ENCODE measurements around the gene LITAF. TPM values are rescaled to one million over a fixed set of nuclear protein-coding genes. Genes with fewer than 3 reads are reported as not detected.

Gene LITAF
- total and polyA plus RNA-seq, 4 donors = 5.2 to 65.2 (median 36.0) TPM

- no peak for TF ChIP-seq CTCF (IDR thresholded peaks at IDR 0.05; ENCODE audit: low read depth, low read length, missing input control)
- TF ChIP-seq RAD21 (IDR thresholded peaks at IDR 0.05) = no peak
- TF ChIP-seq SP1 (IDR thresholded peaks at IDR 0.05) = no peak
- TF ChIP-seq, protein P1, sequence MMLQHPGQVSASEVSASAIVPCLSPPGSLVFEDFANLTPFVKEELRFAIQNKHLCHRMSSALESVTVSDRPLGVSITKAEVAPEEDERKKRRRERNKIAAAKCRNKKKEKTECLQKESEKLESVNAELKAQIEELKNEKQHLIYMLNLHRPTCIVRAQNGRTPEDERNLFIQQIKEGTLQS (IDR thresholded peaks at IDR 0.05) = no peak
- no peak for TF ChIP-seq YY1 (IDR thresholded peaks at IDR 0.05)
Measured at GRCh38 chr16:11552440-11552839, 34.3 kb downstream of the LITAF start (continued).

DNA sequence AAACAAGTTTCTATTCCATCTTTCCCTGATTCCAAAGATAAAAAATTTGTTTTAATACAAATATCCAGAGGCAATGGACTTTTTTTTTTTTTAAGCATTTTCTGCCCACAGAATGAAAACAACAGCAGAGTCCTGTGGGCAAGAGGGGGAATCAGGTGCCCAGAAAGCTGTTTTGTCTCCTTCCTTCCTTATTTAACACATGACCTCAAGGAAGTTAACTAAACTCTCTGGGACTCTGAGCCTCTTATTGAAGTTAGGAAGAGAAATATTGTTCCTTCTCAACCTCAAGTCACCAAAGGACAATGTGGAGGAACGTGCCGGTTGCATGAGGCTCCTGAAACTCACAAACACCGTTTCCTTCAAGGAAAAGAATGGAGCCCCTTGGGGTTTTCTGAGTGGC is 34.9 kb downstream of the LITAF start:
- H3K27ac ChIP-seq (ENCODE audit: low read depth in 1 of 2, low read length in 2 of 2) = peak overlapping the region; percentile 29 to 86
- H3K9ac ChIP-seq (ENCODE audit: low read depth in 1 of 2, low read length in 2 of 2) = peak overlapping the region in 1 of 2 donors; percentile 7
- WGBS = 68% methylated on average over 3 of the region's 3 CpGs
- peaks cover 11 to 35% (median 23%) of the 10 kb centered on the region in 4 donors for H3K36me3 ChIP-seq (ENCODE audit: control insufficient read depth in 4 of 4, insufficient read depth in 3 of 4, low read depth in 1 of 4, low read length in 3 of 4)
- no peak for DNase-seq (ENCODE audit: low spot score)
- TF ChIP-seq NR2F2 (IDR thresholded peaks at IDR 0.05) = no peak
- TF ChIP-seq, protein P2, sequence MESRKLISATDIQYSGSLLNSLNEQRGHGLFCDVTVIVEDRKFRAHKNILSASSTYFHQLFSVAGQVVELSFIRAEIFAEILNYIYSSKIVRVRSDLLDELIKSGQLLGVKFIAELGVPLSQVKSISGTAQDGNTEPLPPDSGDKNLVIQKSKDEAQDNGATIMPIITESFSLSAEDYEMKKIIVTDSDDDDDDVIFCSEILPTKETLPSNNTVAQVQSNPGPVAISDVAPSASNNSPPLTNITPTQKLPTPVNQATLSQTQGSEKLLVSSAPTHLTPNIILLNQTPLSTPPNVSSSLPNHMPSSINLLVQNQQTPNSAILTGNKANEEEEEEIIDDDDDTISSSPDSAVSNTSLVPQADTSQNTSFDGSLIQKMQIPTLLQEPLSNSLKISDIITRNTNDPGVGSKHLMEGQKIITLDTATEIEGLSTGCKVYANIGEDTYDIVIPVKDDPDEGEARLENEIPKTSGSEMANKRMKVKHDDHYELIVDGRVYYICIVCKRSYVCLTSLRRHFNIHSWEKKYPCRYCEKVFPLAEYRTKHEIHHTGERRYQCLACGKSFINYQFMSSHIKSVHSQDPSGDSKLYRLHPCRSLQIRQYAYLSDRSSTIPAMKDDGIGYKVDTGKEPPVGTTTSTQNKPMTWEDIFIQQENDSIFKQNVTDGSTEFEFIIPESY (IDR thresholded peaks at IDR 0.05) = no peak
- TF ChIP-seq REST (IDR thresholded peaks at IDR 0.05) = no peak
- no peak for TF ChIP-seq GABPA (IDR thresholded peaks at IDR 0.05 in 1 of 2, conservative IDR thresholded peaks at IDR 0.05 in 1 of 2)
- no peak for TF ChIP-seq SP1 (IDR thresholded peaks at IDR 0.05)
- TF ChIP-seq RXRA (IDR thresholded peaks at IDR 0.05) = no peak
- no peak for TF ChIP-seq FOXA1 (IDR thresholded peaks at IDR 0.05)
- TF ChIP-seq HNF4A (conservative IDR thresholded peaks at IDR 0.05) = no peak
- TF ChIP-seq, protein P1 (IDR thresholded peaks at IDR 0.05) = no peak
- TF ChIP-seq HNF4G (IDR thresholded peaks at IDR 0.05) = no peak
- no peaks in the 10 kb centered on the region for H3K27me3 ChIP-seq (ENCODE audit: control insufficient read depth in 4 of 4, insufficient read depth in 4 of 4, low read length in 3 of 4)
- H3K4me3 ChIP-seq (ENCODE audit: low read depth in 1 of 3, low read length in 3 of 3) = no peak overlapping the region
- peaks cover 0 to 2% (median 0%) of the 10 kb centered on the region in 4 donors for H3K9me3 ChIP-seq (ENCODE audit: control insufficient read depth in 4 of 4, low read length in 3 of 4)
- peaks cover 2 to 22% (median 12%) of the 10 kb centered on the region in 4 donors for H3K4me1 ChIP-seq (ENCODE audit: control insufficient read depth in 4 of 4, insufficient read depth in 4 of 4, low read length in 3 of 4)
